H1 (cell line): Measurements from ENCODE around the gene PPP4R1. TPM values are rescaled to one million over a fixed set of nuclear protein-coding genes. Genes with fewer than 3 reads are reported as not detected.

Source experiments
- CTCF ChIA-PET: fragments of 300-600 bp; sonication (Branson Sonifier 250); formaldehyde crosslinking; loops from one replicate; lab custom pipeline; 2021; ENCODE audit not compliant: partially characterized antibody; lab: Charles Lee
- POLR2A ChIA-PET: fragments of 300-600 bp; sonication (Branson Sonifier 250); formaldehyde crosslinking; loops from one replicate; lab custom pipeline; 2021; ENCODE audit warnings: inconsistent platforms; ENCODE audit not compliant: partially characterized antibody; lab: Charles Lee
- DNase-seq, 2 experiments: peaks; one replicate each; pipeline versions ENCODE4 v3.0.0 to v3.0.0-alpha.2; 2010 to 2022; ENCODE audit warnings: low spot score in 2 of 2, low read depth in 1 of 2, mixed read lengths in 1 of 2
- FAIRE-seq: peaks from 2 replicates; lab custom pipeline; 2011; peaks lifted over from hg19 to GRCh38; lab: Jason Lieb, UNC
- H2AFZ ChIP-seq: 2 replicates; pipeline ENCODE4 v1.8.1; 2012; ENCODE audit warnings: low read length, inconsistent platforms
- H2AK5ac ChIP-seq: 2 replicates; pipeline ENCODE4 v1.6.1; 2013; ENCODE audit warnings: low read depth, low read length
- H2BK120ac ChIP-seq: replicated peaks from 2 replicates; pipeline ENCODE3; 2013; ENCODE audit warnings: low read depth, low read length, inconsistent platforms
- H2BK12ac ChIP-seq: 2 replicates; pipeline ENCODE4 v1.6.1; 2013; ENCODE audit warnings: low read depth, low read length
- H2BK15ac ChIP-seq: 2 replicates; pipeline ENCODE4 v1.6.1; 2013; ENCODE audit warnings: low read length
- H2BK20ac ChIP-seq: 2 replicates; pipeline ENCODE4 v1.6.1; 2013; ENCODE audit warnings: low read length
- H2BK5ac ChIP-seq: 2 replicates; pipeline ENCODE4 v1.6.1; 2013; ENCODE audit warnings: low read depth, low read length
- H3K14ac ChIP-seq: 2 replicates; pipeline ENCODE4 v1.6.1; 2013; ENCODE audit warnings: inconsistent platforms; ENCODE audit not compliant: insufficient read length
- H3K18ac ChIP-seq: 2 replicates; pipeline ENCODE4 v1.6.1; 2013; ENCODE audit warnings: low read length; ENCODE audit errors: extremely low read depth
- H3K23ac ChIP-seq: 2 replicates; pipeline ENCODE4 v1.6.1; 2013; ENCODE audit warnings: inconsistent platforms; ENCODE audit not compliant: insufficient read length
- H3K23me2 ChIP-seq: 2 replicates; pipeline ENCODE4 v1.6.1; 2013; ENCODE audit warnings: low read depth, low read length
- H3K27ac ChIP-seq: 2 replicates; pipeline ENCODE4 v1.6.1; 2011; ENCODE audit warnings: low read depth, low read length, inconsistent platforms
- H3K27me3 ChIP-seq, 4 experiments: replicated peaks in 1 of 4; 1 replicate in 1 of 4; 2 replicates in 3 of 4; pipeline versions ENCODE4 v1.6.1 to v1.8.1; 2011 to 2013; ENCODE audit warnings: low read length in 3 of 4, mild to moderate bottlenecking in 3 of 4, inconsistent platforms in 2 of 4, mixed read lengths in 2 of 4, moderate library complexity in 1 of 4; ENCODE audit not compliant: control insufficient read depth in 3 of 4, insufficient read depth in 3 of 4; ENCODE audit errors: extremely low read depth in 1 of 4
- H3K36me3 ChIP-seq, 4 experiments: 2 replicates each; pipeline versions ENCODE4 v1.6.1 to v1.8.1; 2011 to 2013; ENCODE audit warnings: mild to moderate bottlenecking in 4 of 4, low read length in 3 of 4, moderate library complexity in 2 of 4, control low read depth in 1 of 4, inconsistent platforms in 1 of 4; ENCODE audit not compliant: insufficient read depth in 4 of 4, control insufficient read depth in 2 of 4
- H3K4ac ChIP-seq: replicated peaks from 2 replicates; pipeline ENCODE3; 2013; ENCODE audit warnings: low read length, low read depth, mixed read lengths, inconsistent platforms; ENCODE audit not compliant: insufficient read length
- H3K4me1 ChIP-seq, 4 experiments: replicated peaks in 1 of 4; 1 replicate in 1 of 4; 2 replicates in 3 of 4; pipeline versions ENCODE4 v1.6.1 to v1.8.1; 2011 to 2013; ENCODE audit warnings: low read length in 3 of 4, inconsistent platforms in 2 of 4, mixed read lengths in 1 of 4; ENCODE audit not compliant: insufficient read depth in 4 of 4, control insufficient read depth in 3 of 4
- H3K4me2 ChIP-seq, 2 experiments: 2 replicates each; pipeline versions ENCODE4 v1.6.1 to v1.8.1; 2011 to 2013; ENCODE audit warnings: low read depth in 2 of 2, low read length in 2 of 2, control low read depth in 1 of 2, inconsistent platforms in 1 of 2, mild to moderate bottlenecking in 1 of 2; ENCODE audit not compliant: insufficient read depth in 1 of 2
- H3K4me3 ChIP-seq, 4 experiments: fragments of 200-600, 300-600 bp in 1 of 4; sonication (generic), shearing (Covaris generic), sonication (Bioruptor Twin) in 1 of 4; 2 replicates each; pipeline versions ENCODE4 v1.5.1 to v1.8.1; 2011 to 2016; ENCODE audit warnings: low read length in 4 of 4, low read depth in 3 of 4, control low read depth in 2 of 4, inconsistent platforms in 2 of 4, mild to moderate bottlenecking in 2 of 4, mixed read lengths in 1 of 4, moderate library complexity in 1 of 4; ENCODE audit not compliant: insufficient read depth in 2 of 4; ENCODE audit errors: extremely low read depth in 1 of 4
- H3K56ac ChIP-seq: replicated peaks from 2 replicates; pipeline ENCODE3; 2013; ENCODE audit warnings: low read depth, mild to moderate bottlenecking, mixed read lengths, low read length, inconsistent platforms; ENCODE audit not compliant: insufficient read length
- H3K79me1 ChIP-seq: 2 replicates; pipeline ENCODE4 v1.6.1; 2013; ENCODE audit warnings: low read depth, low read length, control low read depth
- H3K79me2 ChIP-seq, 2 experiments: 2 replicates each; pipeline versions ENCODE4 v1.6.1 to v1.8.1; 2012 to 2013; ENCODE audit warnings: low read length in 2 of 2, mild to moderate bottlenecking in 2 of 2, inconsistent platforms in 1 of 2; ENCODE audit not compliant: insufficient read depth in 2 of 2, control insufficient read depth in 1 of 2
- H3K9ac ChIP-seq, 4 experiments: replicated peaks in 1 of 4; 1 replicate in 1 of 4; 2 replicates in 3 of 4; pipeline versions ENCODE4 v1.6.1 to v1.8.1; 2011 to 2013; ENCODE audit warnings: low read depth in 3 of 4, low read length in 3 of 4, control low read depth in 2 of 4, mild to moderate bottlenecking in 2 of 4, moderate library complexity in 2 of 4, inconsistent platforms in 1 of 4; ENCODE audit errors: extremely low read depth in 1 of 4
- H3K9me3 ChIP-seq, 2 experiments: 2 replicates each; pipeline versions ENCODE4 v1.6.1 to v1.8.1; 2012 to 2013; ENCODE audit warnings: mild to moderate bottlenecking in 2 of 2, moderate library complexity in 2 of 2, control low read depth in 1 of 2, inconsistent platforms in 1 of 2, low read depth in 1 of 2, low read length in 1 of 2, mixed read lengths in 1 of 2; ENCODE audit not compliant: insufficient read depth in 2 of 2
- H4K20me1 ChIP-seq, 2 experiments: replicated peaks in 1 of 2; 2 replicates each; pipeline versions ENCODE3 to v1.8.1; 2011 to 2013; ENCODE audit warnings: inconsistent platforms in 2 of 2, low read length in 2 of 2, mild to moderate bottlenecking in 1 of 2; ENCODE audit not compliant: insufficient read depth in 2 of 2, control insufficient read depth in 1 of 2
- H4K5ac ChIP-seq: 2 replicates; pipeline ENCODE4 v1.6.1; 2013; ENCODE audit warnings: low read length, low read depth, mixed read lengths, inconsistent platforms; ENCODE audit not compliant: insufficient read length
- H4K8ac ChIP-seq: 2 replicates; pipeline ENCODE4 v1.8.0; 2013; ENCODE audit warnings: mild to moderate bottlenecking, moderate library complexity, low read length, inconsistent platforms; ENCODE audit not compliant: insufficient read depth; ENCODE audit errors: extremely low read depth
- H4K91ac ChIP-seq: replicated peaks from 2 replicates; pipeline ENCODE3; 2013; ENCODE audit warnings: low read length, mixed read lengths, inconsistent platforms; ENCODE audit not compliant: insufficient read length
- CTBP2 ChIP-seq: IDR thresholded peaks from 2 replicates; pipeline ENCODE4 v1.7.0; 2011; ENCODE audit warnings: borderline replicate concordance, mild to moderate bottlenecking, moderate library complexity, mixed read lengths, low read length; ENCODE audit not compliant: insufficient read depth, insufficient read length
- EP300 ChIP-seq, 2 experiments: IDR thresholded peaks; 1 replicate in 1 of 2; 2 replicates in 1 of 2; pipeline ENCODE4 v1.6.1; 2011 to 2012; ENCODE audit warnings: low read depth in 2 of 2, low read length in 2 of 2, mild to moderate bottlenecking in 2 of 2, borderline replicate concordance in 1 of 2, inconsistent platforms in 1 of 2, moderate library complexity in 1 of 2
- HDAC6 ChIP-seq: IDR thresholded peaks from one replicate; pipeline ENCODE4 v1.7.1; 2012; ENCODE audit warnings: low read depth, mild to moderate bottlenecking, inconsistent platforms, low read length, moderate library complexity
- JUN ChIP-seq: IDR thresholded peaks from 2 replicates; pipeline ENCODE4 v1.6.1; 2011; ENCODE audit warnings: low read depth, mild to moderate bottlenecking, improper control_type of control experiment, low read length
- RAD21 ChIP-seq, 2 experiments: IDR thresholded peaks in 1 of 2; conservative IDR thresholded peaks in 1 of 2; 2 replicates each; pipeline ENCODE4 v1.6.1; 2011; ENCODE audit warnings: low read depth in 2 of 2, low read length in 2 of 2, improper control_type of control experiment in 1 of 2, inconsistent platforms in 1 of 2, mild to moderate bottlenecking in 1 of 2, moderate library complexity in 1 of 2
- WGBS, 2 experiments: shearing (Covaris generic) in 1 of 2; methylation state at CpG; one replicate each; pipeline versions ENCODE4 v1.1.6 to v1.1.7; 2013 to 2015; ENCODE audit warnings: low lambda C conversion rate in 2 of 2, mixed read lengths in 2 of 2, inconsistent platforms in 1 of 2, low coverage in 1 of 2, missing lambda C conversion rate in 1 of 2; ENCODE audit not compliant: insufficient replicate concordance in 2 of 2, insufficient coverage in 1 of 2, insufficient read length in 1 of 2; ENCODE audit errors: extremely low coverage in 1 of 2, missing lambda C conversion rate in 1 of 2; 5-methylcytosine and 5-hydroxymethylcytosine counted together
- polyA plus RNA-seq, 7 experiments: library from polyadenylated mRNA; depleted of rRNA in 3 of 7; stranded (reverse) in 5 of 7; unstranded in 2 of 7; fragments of >200 nt in 5 of 7; fragments of 200-250 nt in 2 of 7; gene quantifications; 1 replicate in 5 of 7; 2 replicates in 1 of 7; 4 replicates in 1 of 7; pipeline versions ENCODE4 v1.2.1 to v1.2.3, GENCODE V29; 2011 to 2013; ENCODE audit warnings: missing spikeins in 2 of 7, mixed read lengths in 2 of 7
- total RNA-seq: library from RNA; stranded (reverse); fragmentation: NEBNext Ultra II Directional; extraction: Animal tissue kit (Norgen Biotek cat#: 25700); gene quantifications from 2 replicates; pipeline ENCODE4 v1.2.1, GENCODE V29; 2021

The PPP4R1 gene
- total and polyA plus RNA-seq, 2 of the 8 experiments (the other 6 are each of a cell fraction or from before 2014, with no cell fraction given) = 67.4 to 96.1 TPM

GRCh38 chr18:9534844-9535243 lies 79.5 kb downstream of the PPP4R1 start:
- Histone ChIP-seq H3K23ac (no peak overlapping the region), H3K79me2 (no peaks in the 10 kb centered on the region), H4K8ac (no peak overlapping the region), H2BK5ac (no peak overlapping the region), H3K4me1 (no peaks in the 10 kb centered on the region), H3K56ac (no peak overlapping the region), H3K79me1 (no peaks in the 10 kb centered on the region), H3K27me3 (no peaks in the 10 kb centered on the region), H3K4me2 (no peak overlapping the region), H2AFZ (no peak overlapping the region), H3K4me3 (no peak overlapping the region), H3K4ac (no peak overlapping the region), H2BK12ac (no peak overlapping the region), H4K20me1 (no peaks in the 10 kb centered on the region), H3K9ac (no peak overlapping the region), H3K27ac (no peak overlapping the region), H3K36me3 (peaks cover 5 to 36% (median 17%) of the 10 kb centered on the region in 4 experiments; a peak in 6 of 8 replicates), H4K91ac (no peak overlapping the region), H3K14ac (no peak overlapping the region), H3K23me2 (no peaks in the 10 kb centered on the region), H3K9me3 (no peaks in the 10 kb centered on the region), H2BK15ac (no peak overlapping the region), H2AK5ac (no peak overlapping the region), H2BK120ac (no peak overlapping the region), H2BK20ac (no peak overlapping the region), H4K5ac (no peak overlapping the region), H3K18ac (no peak overlapping the region)
- 95% methylated on average over 11 of the region's 11 CpGs; no CpG with 5 or more reads in 1 of the 2 experiments for WGBS, 2 experiments
- ChIA-PET POLR2A (interaction anchor here (0.7 kb wide), 1 partner anchor 15 kb away, joined by 3 read pairs; no protein-coding TSS in a partner anchor), CTCF (interaction anchor here (0.7 kb wide), 1 partner anchor 15 kb away, joined by 4 read pairs; no protein-coding TSS in a partner anchor)
- FAIRE-seq (no peak), DNase-seq (no peak)
- no peak for TF ChIP-seq EP300 (IDR thresholded peaks at IDR 0.05; ENCODE audit: borderline replicate concordance in 1 of 2, low read depth in 2 of 2, low read length in 2 of 2)
- TF ChIP-seq CTBP2 = no peak
- no peak for TF ChIP-seq JUN
- TF ChIP-seq RAD21 (IDR thresholded peaks at IDR 0.05 in 1 of 2, conservative IDR thresholded peaks at IDR 0.05 in 1 of 2; ENCODE audit: low read depth in 2 of 2, low read length in 2 of 2) = no peak
- no peak for TF ChIP-seq HDAC6
